HG03280 (cell line): ENCODE data around the gene CHRM4.

Experiments
- ATAC-seq: cut with Tn5 transposase; IDR thresholded peaks from one replicate; pipeline ENCODE4 v1.9.1; 2021; ENCODE audit warnings: mild to moderate bottlenecking, moderate library complexity; ENCODE audit not compliant: unreplicated experiment

The CHRM4 gene

GRCh38 chr11:46370253-46370652 is 21.3 kb downstream of the CHRM4 start:
- no peak for ATAC-seq

- ATAC-seq = peak; percentile 48
Measured at GRCh38 chr11:46369458-46370152, 22.0 kb downstream of the CHRM4 start.

GRCh38 chr11:46367916-46368267 is 23.7 kb downstream of the CHRM4 start:
- no peak for ATAC-seq

GRCh38 chr11:46367244-46367915 is 24.2 kb downstream of the CHRM4 start:
- ATAC-seq = peak; percentile 59

- no peak for ATAC-seq
Measured at GRCh38 chr11:46366661-46367161, 24.9 kb downstream of the CHRM4 start.

GRCh38 chr11:46366260-46366659 is 25.3 kb downstream of the CHRM4 start:
- no peak for ATAC-seq

GRCh38 chr11:46364791-46365190 is 26.8 kb downstream of the CHRM4 start:
- no peak for ATAC-seq

GRCh38 chr11:46364056-46364455 is 27.5 kb downstream of the CHRM4 start:
- no peak for ATAC-seq

- no peak for ATAC-seq
Measured at GRCh38 chr11:46363455-46364005, 28.0 kb downstream of the CHRM4 start.

GRCh38 chr11:46363031-46363407 is 28.6 kb downstream of the CHRM4 start:
- ATAC-seq = no peak

- no peak for ATAC-seq
Measured at GRCh38 chr11:46362156-46363030, 29.2 kb downstream of the CHRM4 start.

GRCh38 chr11:46361283-46362155 is 30.1 kb downstream of the CHRM4 start:
- ATAC-seq = peak; percentile 74

- ATAC-seq = no peak
Measured at GRCh38 chr11:46360878-46361277, 30.7 kb downstream of the CHRM4 start.

- ATAC-seq = no peak
Measured at GRCh38 chr11:46359953-46360352, 31.6 kb downstream of the CHRM4 start.

- ATAC-seq = no peak
Measured at GRCh38 chr11:46357483-46357936, 34.1 kb downstream of the CHRM4 start.

GRCh38 chr11:46356924-46357482 is 34.6 kb downstream of the CHRM4 start:
- no peak for ATAC-seq

- ATAC-seq = no peak
Measured at GRCh38 chr11:46353698-46354097, 37.9 kb downstream of the CHRM4 start.

- ATAC-seq = no peak
Measured at GRCh38 chr11:46352063-46352841, 39.3 kb downstream of the CHRM4 start.

GRCh38 chr11:46351606-46352005 is 40.0 kb downstream of the CHRM4 start:
- no peak for ATAC-seq
